ENCODE results near the gene NT5C.
"Not testable (repeated sequence)": the region's sequence is repeated elsewhere in the genome, so short reads cannot be mapped to it uniquely, and the experiment has no call there.

NT5C gene

GRCh38 chr17:75142236-75142971 is 10.9 kb upstream of the NT5C start:
- no peak for DNase-seq

GRCh38 chr17:75138519-75138918 is 7.0 kb upstream of the NT5C start:
- no peak for DNase-seq

GRCh38 chr17:75137762-75138161 is 6.2 kb upstream of the NT5C start:
- DNase-seq, result not testable (repeated sequence)

GRCh38 chr17:75135946-75136345 is 4.4 kb upstream of the NT5C start:
- DNase-seq, result no peak

GRCh38 chr17:75135452-75135851 is 3.9 kb upstream of the NT5C start:
- DNase-seq, result no peak

- DNase-seq, result not testable (repeated sequence)
Observed at GRCh38 chr17:75133607-75134347, 2.2 kb upstream of the NT5C start.

GRCh38 chr17:75133001-75133400 is 1.5 kb upstream of the NT5C start:
- DNase-seq, result no peak

- DNase-seq, result not testable (repeated sequence)
Observed at GRCh38 chr17:75132018-75133000, 767 bp upstream of the NT5C start.

GRCh38 chr17:75130632-75131277 is 787 bp downstream of the NT5C start:
- DNase-seq, result peak; percentile 32 to 47

GRCh38 chr17:75130059-75130631 is 1.4 kb downstream of the NT5C start:
- no peak for DNase-seq

GRCh38 chr17:75129576-75129975 is 2.0 kb downstream of the NT5C start:
- DNase-seq, result no peak

GRCh38 chr17:75128694-75129505 is 2.6 kb downstream of the NT5C start:
- no peak for DNase-seq

- DNase-seq, result not testable (repeated sequence)
Observed at GRCh38 chr17:75127936-75128335, 3.6 kb downstream of the NT5C start.

- no peak for DNase-seq
Observed at GRCh38 chr17:75126954-75127353, 4.6 kb downstream of the NT5C start.

- DNase-seq, result no peak
Observed at GRCh38 chr17:75125984-75126383, 5.6 kb downstream of the NT5C start.

GRCh38 chr17:75124819-75125162 is 6.8 kb downstream of the NT5C start:
- DNase-seq, result no peak

- peak; percentile 15 to 80 for DNase-seq
Observed at GRCh38 chr17:75124041-75124818, 7.3 kb downstream of the NT5C start.

GRCh38 chr17:75118307-75118706 is 13.2 kb downstream of the NT5C start:
- no peak for DNase-seq

- DNase-seq, result no peak
Observed at GRCh38 chr17:75116737-75117136, 14.8 kb downstream of the NT5C start.

- no peak for DNase-seq
Observed at GRCh38 chr17:75115555-75115954, 16.0 kb downstream of the NT5C start.

Data from bone marrow (tissue), 2 donors.